H9 (cell line): ENCODE data around the gene ART4. TPM values are rescaled to one million over a fixed set of nuclear protein-coding genes. Genes with fewer than 3 reads are reported as not detected.

Experiments
- DNase-seq: peaks from one replicate; pipeline ENCODE4 v3.0.0-alpha.2; 2017
- H2AFZ ChIP-seq: one replicate; pipeline ENCODE4 v1.6.1; 2013; ENCODE audit warnings: mild to moderate bottlenecking, low read length, control low read depth, moderate library complexity
- H2AK5ac ChIP-seq: 2 replicates; pipeline ENCODE4 v1.6.1; 2013; ENCODE audit warnings: low read length, control low read depth, mixed read lengths; ENCODE audit not compliant: insufficient read length
- H2BK120ac ChIP-seq: one replicate; pipeline ENCODE4 v1.6.1; 2013; ENCODE audit warnings: low read depth, mild to moderate bottlenecking, low read length, control low read depth, inconsistent platforms; ENCODE audit not compliant: poor library complexity, severe bottlenecking
- H2BK12ac ChIP-seq: 2 replicates; pipeline ENCODE4 v1.6.1; 2013; ENCODE audit warnings: low read length, control low read depth, mixed read lengths, low read depth; ENCODE audit not compliant: insufficient read length
- H2BK15ac ChIP-seq: 2 replicates; pipeline ENCODE4 v1.6.1; 2013; ENCODE audit warnings: low read depth, low read length, control low read depth
- H2BK20ac ChIP-seq: one replicate; pipeline ENCODE4 v1.6.1; 2013; ENCODE audit warnings: low read depth, mild to moderate bottlenecking, low read length, control low read depth, inconsistent platforms; ENCODE audit not compliant: poor library complexity, severe bottlenecking
- H2BK5ac ChIP-seq: 2 replicates; pipeline ENCODE4 v1.6.1; 2013; ENCODE audit warnings: low read length, control low read depth, mixed read lengths; ENCODE audit not compliant: insufficient read length
- H3K14ac ChIP-seq: 2 replicates; pipeline ENCODE4 v1.6.1; 2013; ENCODE audit warnings: low read length, control low read depth; ENCODE audit not compliant: insufficient read depth
- H3K18ac ChIP-seq: 2 replicates; pipeline ENCODE4 v1.6.1; 2013; ENCODE audit warnings: low read depth, mild to moderate bottlenecking, mixed read lengths, low read length, control low read depth; ENCODE audit not compliant: insufficient read length
- H3K23ac ChIP-seq: 2 replicates; pipeline ENCODE4 v1.6.1; 2013; ENCODE audit warnings: low read length, control low read depth, mixed read lengths, low read depth; ENCODE audit not compliant: insufficient read length
- H3K23me2 ChIP-seq: 2 replicates; pipeline ENCODE4 v1.6.1; 2013; ENCODE audit warnings: low read depth, mild to moderate bottlenecking, mixed read lengths, low read length, control low read depth; ENCODE audit not compliant: insufficient read length, poor library complexity, severe bottlenecking
- H3K27ac ChIP-seq: 2 replicates; pipeline ENCODE4 v1.5.1; 2013; ENCODE audit warnings: low read length, control low read depth, mixed read lengths, low read depth; ENCODE audit not compliant: insufficient read length
- H3K27me3 ChIP-seq: 2 replicates; pipeline ENCODE4 v1.6.1; 2013; ENCODE audit warnings: low read length, control low read depth, inconsistent platforms; ENCODE audit not compliant: insufficient read depth
- H3K4ac ChIP-seq: 2 replicates; pipeline ENCODE4 v1.6.1; 2013; ENCODE audit warnings: low read depth, mild to moderate bottlenecking, control low read depth, inconsistent platforms, low read length, moderate library complexity
- H3K4me1 ChIP-seq: 2 replicates; pipeline ENCODE4 v1.6.1; 2013; ENCODE audit warnings: low read length, control low read depth, inconsistent platforms; ENCODE audit not compliant: insufficient read depth
- H3K4me2 ChIP-seq: 2 replicates; pipeline ENCODE4 v1.6.1; 2013; ENCODE audit warnings: low read length, control low read depth, mixed read lengths; ENCODE audit not compliant: insufficient read length, insufficient read depth
- H3K56ac ChIP-seq: 2 replicates; pipeline ENCODE4 v1.6.1; 2013; ENCODE audit warnings: low read depth, mild to moderate bottlenecking, mixed read lengths, low read length, control low read depth; ENCODE audit not compliant: insufficient read length
- H3K79me1 ChIP-seq: 2 replicates; pipeline ENCODE4 v1.6.1; 2013; ENCODE audit warnings: low read depth, mild to moderate bottlenecking, moderate library complexity, low read length, control low read depth, inconsistent platforms; ENCODE audit not compliant: insufficient read depth, poor library complexity, severe bottlenecking
- H3K79me2 ChIP-seq: 2 replicates; pipeline ENCODE4 v1.6.1; 2013; ENCODE audit warnings: low read length, control low read depth, inconsistent platforms; ENCODE audit not compliant: insufficient read depth
- H3K9ac ChIP-seq: 2 replicates; pipeline ENCODE4 v1.6.1; 2013; ENCODE audit warnings: low read length, control low read depth, mixed read lengths; ENCODE audit not compliant: insufficient read length; ENCODE audit errors: extremely low read depth
- H3K9me3 ChIP-seq: one replicate; pipeline ENCODE4 v1.6.1; 2013; ENCODE audit warnings: low read depth, low read length, inconsistent platforms; ENCODE audit not compliant: control insufficient read depth
- H3T11ph ChIP-seq: one replicate; pipeline ENCODE4 v1.6.1; 2013; ENCODE audit warnings: mild to moderate bottlenecking, low read length, control low read depth, inconsistent platforms
- H4K20me1 ChIP-seq: one replicate; pipeline ENCODE4 v1.6.1; 2013; ENCODE audit not compliant: control insufficient read depth, insufficient read length, insufficient read depth
- H4K5ac ChIP-seq: 2 replicates; pipeline ENCODE4 v1.6.1; 2013; ENCODE audit warnings: low read depth, mild to moderate bottlenecking, mixed read lengths, low read length, control low read depth; ENCODE audit not compliant: insufficient read length
- H4K8ac ChIP-seq: replicated peaks from 2 replicates; pipeline ENCODE4 v1.6.1; 2013; ENCODE audit warnings: low read length, control low read depth, mixed read lengths, low read depth; ENCODE audit not compliant: insufficient read length
- H4K91ac ChIP-seq: 2 replicates; pipeline ENCODE4 v1.6.1; 2013; ENCODE audit warnings: low read depth, mild to moderate bottlenecking, moderate library complexity, mixed read lengths, low read length, control low read depth; ENCODE audit not compliant: insufficient read length
- H3K27ac Mint-ChIP-seq, 3 experiments: 2 replicates in 2 of 3; 3 replicates in 1 of 3; pipeline ENCODE4 v1.8.0; 2020 to 2021; ENCODE audit warnings: mixed read lengths in 3 of 3, mild to moderate bottlenecking in 1 of 3, moderate library complexity in 1 of 3
- H3K27me3 Mint-ChIP-seq: 2 replicates; pipeline ENCODE4 v1.8.0; 2021; ENCODE audit warnings: low read depth, mild to moderate bottlenecking, moderate library complexity, mixed read lengths
- H3K36me3 Mint-ChIP-seq, 3 experiments: 2 replicates in 2 of 3; 3 replicates in 1 of 3; pipeline ENCODE4 v1.8.0; 2020 to 2021; ENCODE audit warnings: low read depth in 3 of 3, mixed read lengths in 3 of 3; ENCODE audit not compliant: insufficient read depth in 1 of 3
- H3K4me1 Mint-ChIP-seq, 2 experiments: 2 replicates each; pipeline ENCODE4 v1.8.0; 2020; ENCODE audit warnings: mixed read lengths in 2 of 2
- H3K4me3 Mint-ChIP-seq, 2 experiments: 2 replicates in 1 of 2; 3 replicates in 1 of 2; pipeline ENCODE4 v1.8.0; 2020 to 2021; ENCODE audit warnings: mild to moderate bottlenecking in 2 of 2, mixed read lengths in 2 of 2, moderate library complexity in 1 of 2
- H3K9me3 Mint-ChIP-seq, 2 experiments: 2 replicates in 1 of 2; 3 replicates in 1 of 2; pipeline ENCODE4 v1.8.0; 2020; ENCODE audit warnings: mild to moderate bottlenecking in 2 of 2, mixed read lengths in 2 of 2, moderate library complexity in 1 of 2
- CTCF ChIP-seq: fragments of 200-600 bp; sonication (generic); conservative IDR thresholded peaks from 3 replicates; pipeline ENCODE4 v1.8.0; 2021; ENCODE audit warnings: antibody characterized with exemption, mild to moderate bottlenecking
- WGBS: extraction: QIAGEN DNeasy Blood & Tissue Kit; methylation state at CpG from one replicate; pipeline ENCODE4 v1.1.7; 2013; ENCODE audit warnings: missing lambda C conversion rate, low lambda C conversion rate, mixed read lengths; ENCODE audit not compliant: insufficient read length; ENCODE audit errors: extremely low coverage; 5-methylcytosine and 5-hydroxymethylcytosine counted together
- long read RNA-seq: library from polyadenylated mRNA; unstranded; transcript quantifications from one replicate; pipeline ENCODE4 v2.0.0, GENCODE V29; 2020
- total RNA-seq: library from RNA; stranded (reverse); gene quantifications from 2 replicates; pipeline ENCODE4 v1.2.1, GENCODE V29; 2021

Gene ART4
- not detected in 2 replicates for total RNA-seq
- long read RNA-seq, result 0 reads

GRCh38 chr12:14843425-14843887 lies at the start of gene ART4:
TSS of gene ART4 (minus strand) at chr12:14843526. CDS start at chr12:14843113, 413 bp downstream.
- no peak within 1 kb of the TSS for H2BK120ac ChIP-seq

More at GRCh38 chr12:14843425-14843887, at the start of gene ART4:
- Histone ChIP-seq H2BK5ac (no peak within 1 kb of the TSS), H4K91ac (no peak within 1 kb of the TSS), H3K27me3 (no peaks in the 10 kb centered on the region; the same call in 1 of the 2 replicates), H2AFZ (no peak within 1 kb of the TSS), H3K56ac (no peak within 1 kb of the TSS), H4K20me1 (no peaks in the 10 kb centered on the region), H3K27ac (no peak within 1 kb of the TSS), H3K23me2 (no peaks in the 10 kb centered on the region), H3K79me1 (no peaks in the 10 kb centered on the region), H3K9me3 (no peaks in the 10 kb centered on the region), H2AK5ac (no peak within 1 kb of the TSS), H2BK20ac (no peak within 1 kb of the TSS), H2BK12ac (peak within 1 kb of the TSS; percentile 73), H3K14ac (no peak within 1 kb of the TSS), H4K8ac (no peak within 1 kb of the TSS), H3K79me2 (no peaks in the 10 kb centered on the region), H3K23ac (no peak within 1 kb of the TSS), H3K18ac (no peak within 1 kb of the TSS), H2BK15ac (no peak within 1 kb of the TSS; the same call in 1 of the 2 replicates), H3T11ph (no peak within 1 kb of the TSS), H3K4ac (no peak within 1 kb of the TSS), H4K5ac (no peak within 1 kb of the TSS), H3K9ac (no peak within 1 kb of the TSS), H3K4me1 (no peaks in the 10 kb centered on the region), H3K4me2 (no peak within 1 kb of the TSS)
- Mint-ChIP-seq H3K9me3 (peaks cover 7% of the 10 kb centered on the region in 2 experiments), H3K4me3 (no peak within 1 kb of the TSS), H3K27me3 (no peaks in the 10 kb centered on the region), H3K27ac (peak within 1 kb of the TSS in 1 of 3 experiments; percentile 76; a peak in 1 of 7 replicates), H3K4me1 (peaks cover 7 to 8% of the 10 kb centered on the region in 2 experiments; a peak in 3 of 4 replicates), H3K36me3 (peaks cover 0 to 10% (median 0%) of the 10 kb centered on the region in 3 experiments; a peak in 2 of 7 replicates)
- no CpG with 5 or more reads among the region's 10 CpGs for WGBS
- no peak for DNase-seq
- no peak for TF ChIP-seq CTCF
